SK-N-SH (cell line): ENCODE data around the gene NPY1R.

Source experiments
- CTCF ChIP-seq: fragments of 200-600 bp; sonication (generic); IDR thresholded peaks from 2 replicates; pipeline ENCODE4 v1.6.1; 2017; ENCODE audit warnings: antibody characterized with exemption, mild to moderate bottlenecking, moderate library complexity
- EZH2phosphoT487 ChIP-seq: fragments of 200-600 bp; sonication (generic); IDR thresholded peaks from 2 replicates; pipeline ENCODE4 v1.6.1; 2017; ENCODE audit warnings: low read depth, mixed run types, mild to moderate bottlenecking, antibody characterized with exemption, moderate library complexity, borderline replicate concordance
- GABPA ChIP-seq: IDR thresholded peaks from 2 replicates; pipeline ENCODE4 v1.4.0; 2012; ENCODE audit warnings: low read depth, mild to moderate bottlenecking
- PBX3 ChIP-seq: IDR thresholded peaks from 2 replicates; pipeline ENCODE4; 2012
- POLR2AphosphoS5 ChIP-seq: IDR thresholded peaks from 2 replicates; pipeline ENCODE4 v1.6.1; 2012; ENCODE audit warnings: low read depth, low read length
- REST ChIP-seq: IDR thresholded peaks from 2 replicates; pipeline ENCODE4 v1.6.1; 2012; ENCODE audit warnings: mild to moderate bottlenecking, low read depth, low read length, moderate library complexity
- SIN3A ChIP-seq: IDR thresholded peaks from 2 replicates; pipeline ENCODE4 v1.6.1; 2012; ENCODE audit warnings: low read depth, mild to moderate bottlenecking, low read length, moderate library complexity, borderline replicate concordance
- TAF1 ChIP-seq: IDR thresholded peaks from 2 replicates; pipeline ENCODE4 v1.6.1; 2012; ENCODE audit warnings: low read depth, mild to moderate bottlenecking, low read length, moderate library complexity, borderline replicate concordance
- TCF12 ChIP-seq: IDR thresholded peaks from 2 replicates; pipeline ENCODE4 v1.4.0; 2012
- USF2 ChIP-seq: fragments of 150-350 bp; IDR thresholded peaks from 2 replicates; pipeline ENCODE4 v1.6.1; 2017; ENCODE audit warnings: antibody characterized with exemption, low read length, low read depth, borderline replicate concordance
- YY1 ChIP-seq: IDR thresholded peaks from 2 replicates; pipeline ENCODE4 v1.4.0; 2012; ENCODE audit warnings: low read depth, mild to moderate bottlenecking

GRCh38 chr4:163274861-163275260, 57.5 kb downstream of the NPY1R start:
- TF ChIP-seq EZH2phosphoT487: no peak
- no peak for TF ChIP-seq CTCF
- TF ChIP-seq TAF1: no peak
- TF ChIP-seq GABPA: no peak
- no peak for TF ChIP-seq PBX3
- TF ChIP-seq POLR2AphosphoS5: no peak
- TF ChIP-seq TCF12: no peak
- TF ChIP-seq USF2: no peak
- no peak for TF ChIP-seq YY1
- no peak for TF ChIP-seq SIN3A
- no peak for TF ChIP-seq REST
